Measurements from ENCODE around the gene EXOC3.
"Not testable (repeated sequence)": the region's sequence is repeated elsewhere in the genome, so short reads cannot be mapped to it uniquely, and the experiment has no call there.

Gene EXOC3

DNA sequence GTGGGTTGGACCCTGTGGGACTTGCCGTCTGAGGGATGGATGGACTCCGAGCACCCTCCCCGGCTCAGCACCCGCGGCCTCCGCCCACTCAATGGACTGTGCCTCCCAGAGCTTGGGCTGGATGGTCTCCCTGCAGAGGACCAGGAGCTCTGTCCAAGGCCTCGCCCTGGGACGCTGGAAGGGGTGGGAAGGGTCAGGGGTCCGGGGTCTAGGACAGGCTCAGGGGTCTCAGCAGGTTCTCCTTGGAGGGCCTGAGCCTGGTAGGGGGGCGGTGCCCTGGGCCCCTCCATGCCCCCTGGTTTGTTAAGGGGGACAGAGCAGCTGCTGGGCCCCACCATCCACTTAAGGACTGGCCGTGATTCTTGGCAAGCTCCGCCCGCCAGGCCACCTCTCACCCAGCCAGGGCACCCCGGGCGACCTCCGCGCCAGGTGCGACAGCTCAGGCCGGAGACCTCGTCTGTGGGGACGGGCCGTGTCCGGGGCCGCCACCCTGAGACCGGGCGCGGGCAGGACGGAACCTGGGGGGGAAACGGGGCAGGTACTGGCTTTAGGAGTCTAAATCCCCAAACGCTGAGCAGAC lies 29.2 kb downstream of the EXOC3 start:
- Histone ChIP-seq H3K4me3 (ENCODE audit: low read length) (peak overlapping the region; percentile 97), H3K4me2 (ENCODE audit: low read length) (peak overlapping the region; percentile 70), H3K4me1 (ENCODE audit: low read length) (peaks cover 16% of the 10 kb centered on the region), H3K27me3 (ENCODE audit: low read depth, low read length) (no peaks in the 10 kb centered on the region), H4K20me1 (ENCODE audit: insufficient read depth, low read length) (no peaks in the 10 kb centered on the region), H3K9me3 (ENCODE audit: insufficient read depth, low read length) (no peaks in the 10 kb centered on the region), H3K27ac (ENCODE audit: low read length) (peak overlapping the region; percentile 70), H3K79me2 (ENCODE audit: low read length) (peaks cover 25% of the 10 kb centered on the region), H3K36me3 (replicated peaks; ENCODE audit: low read depth, low read length) (peaks cover 6% of the 10 kb centered on the region), H3K9ac (ENCODE audit: low read length) (peak overlapping the region; percentile 98), H2AFZ (ENCODE audit: low read depth, low read length) (0 out of 2 replicates have a peak overlapping the region, but pooled peaks have one; percentile 60)
- TF ChIP-seq, protein P1, sequence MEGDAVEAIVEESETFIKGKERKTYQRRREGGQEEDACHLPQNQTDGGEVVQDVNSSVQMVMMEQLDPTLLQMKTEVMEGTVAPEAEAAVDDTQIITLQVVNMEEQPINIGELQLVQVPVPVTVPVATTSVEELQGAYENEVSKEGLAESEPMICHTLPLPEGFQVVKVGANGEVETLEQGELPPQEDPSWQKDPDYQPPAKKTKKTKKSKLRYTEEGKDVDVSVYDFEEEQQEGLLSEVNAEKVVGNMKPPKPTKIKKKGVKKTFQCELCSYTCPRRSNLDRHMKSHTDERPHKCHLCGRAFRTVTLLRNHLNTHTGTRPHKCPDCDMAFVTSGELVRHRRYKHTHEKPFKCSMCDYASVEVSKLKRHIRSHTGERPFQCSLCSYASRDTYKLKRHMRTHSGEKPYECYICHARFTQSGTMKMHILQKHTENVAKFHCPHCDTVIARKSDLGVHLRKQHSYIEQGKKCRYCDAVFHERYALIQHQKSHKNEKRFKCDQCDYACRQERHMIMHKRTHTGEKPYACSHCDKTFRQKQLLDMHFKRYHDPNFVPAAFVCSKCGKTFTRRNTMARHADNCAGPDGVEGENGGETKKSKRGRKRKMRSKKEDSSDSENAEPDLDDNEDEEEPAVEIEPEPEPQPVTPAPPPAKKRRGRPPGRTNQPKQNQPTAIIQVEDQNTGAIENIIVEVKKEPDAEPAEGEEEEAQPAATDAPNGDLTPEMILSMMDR (IDR thresholded peaks at IDR 0.05; ENCODE audit: low read depth, low read length): no peak
- TF ChIP-seq EZH2phosphoT487 (IDR thresholded peaks at IDR 0.05; ENCODE audit: low read depth): no peak

- Histone ChIP-seq H3K4me1 (ENCODE audit: low read length) (peaks cover 16% of the 10 kb centered on the region), H3K9ac (ENCODE audit: low read length) (peak overlapping the region; percentile 98), H4K20me1 (ENCODE audit: insufficient read depth, low read length) (no peaks in the 10 kb centered on the region), H3K36me3 (replicated peaks; ENCODE audit: low read depth, low read length) (peaks cover 6% of the 10 kb centered on the region), H3K27me3 (ENCODE audit: low read depth, low read length) (no peaks in the 10 kb centered on the region), H3K9me3 (ENCODE audit: insufficient read depth, low read length) (no peaks in the 10 kb centered on the region), H3K4me3 (ENCODE audit: low read length) (peak overlapping the region; percentile 97), H2AFZ (ENCODE audit: low read depth, low read length) (peak overlapping the region; percentile 60; the same call in 1 of the 2 replicates), H3K4me2 (ENCODE audit: low read length) (peak overlapping the region; percentile 91), H3K79me2 (ENCODE audit: low read length) (peaks cover 25% of the 10 kb centered on the region), H3K27ac (ENCODE audit: low read length) (peak overlapping the region; percentile 70)
- TF ChIP-seq, protein P1 (IDR thresholded peaks at IDR 0.05; ENCODE audit: low read depth, low read length): no peak
- no peak for TF ChIP-seq EZH2phosphoT487 (IDR thresholded peaks at IDR 0.05; ENCODE audit: low read depth)
Observed at GRCh38 chr5:472656-473550, 29.9 kb downstream of the EXOC3 start.

DNA sequence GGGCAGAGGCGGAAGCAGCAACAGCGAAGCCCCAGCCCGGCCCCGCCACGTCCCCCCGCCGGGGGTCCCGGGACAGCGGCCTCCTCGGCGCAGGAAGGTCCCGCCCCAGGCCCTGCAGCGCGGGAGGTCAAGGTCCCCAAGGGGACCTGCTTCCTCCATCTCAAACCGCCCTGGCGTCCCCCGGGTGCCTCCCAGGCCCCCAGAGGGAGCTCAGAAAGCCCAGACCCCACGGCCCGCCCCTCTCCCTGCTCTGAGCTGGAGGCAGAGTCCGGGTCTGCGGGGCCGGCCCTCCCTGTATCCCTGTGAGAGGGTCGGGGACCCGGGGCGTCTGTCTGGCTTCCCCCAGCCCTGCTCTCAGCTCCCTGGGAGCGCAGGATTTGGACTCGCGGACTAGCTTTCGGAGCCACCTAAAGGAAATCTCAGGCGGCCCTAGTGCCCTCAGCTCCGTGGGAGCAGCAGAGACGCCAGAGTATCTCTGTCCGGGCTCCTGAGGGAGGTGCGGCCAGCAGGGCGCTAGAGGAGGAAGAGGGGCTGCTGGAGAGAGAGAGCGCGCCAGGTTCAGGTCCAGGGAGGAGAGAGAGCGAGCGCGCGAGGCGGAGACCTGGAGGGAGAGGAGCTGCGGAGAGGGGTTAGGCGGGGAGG lies 30.7 kb downstream of the EXOC3 start:
- H3K9ac ChIP-seq (ENCODE audit: low read length): peak overlapping the region; percentile 86
- H3K4me2 ChIP-seq (ENCODE audit: low read length): peak overlapping the region; percentile 91
- peaks cover 25% of the 10 kb centered on the region for H3K79me2 ChIP-seq (ENCODE audit: low read length)
- no peak overlapping the region for H3K27ac ChIP-seq (ENCODE audit: low read length)
- no peaks in the 10 kb centered on the region for H3K27me3 ChIP-seq (ENCODE audit: low read depth, low read length)
- TF ChIP-seq, protein P1 (IDR thresholded peaks at IDR 0.05; ENCODE audit: low read depth, low read length): no peak
- no peak for TF ChIP-seq EZH2phosphoT487 (IDR thresholded peaks at IDR 0.05; ENCODE audit: low read depth)
- peaks cover 16% of the 10 kb centered on the region for H3K4me1 ChIP-seq (ENCODE audit: low read length)
- no peaks in the 10 kb centered on the region for H4K20me1 ChIP-seq (ENCODE audit: insufficient read depth, low read length)
- no peak overlapping the region for H2AFZ ChIP-seq (ENCODE audit: low read depth, low read length)
- H3K36me3 ChIP-seq (replicated peaks; ENCODE audit: low read depth, low read length): peaks cover 6% of the 10 kb centered on the region
- H3K4me3 ChIP-seq (ENCODE audit: low read length): peak overlapping the region; percentile 83
- H3K9me3 ChIP-seq (ENCODE audit: insufficient read depth, low read length): no peaks in the 10 kb centered on the region

- not testable (repeated sequence) for H3K27ac ChIP-seq (ENCODE audit: low read length); H4K20me1 ChIP-seq (ENCODE audit: insufficient read depth, low read length); H3K9ac ChIP-seq (ENCODE audit: low read length); H2AFZ ChIP-seq (ENCODE audit: low read depth, low read length); H3K27me3 ChIP-seq (ENCODE audit: low read depth, low read length); H3K36me3 ChIP-seq (replicated peaks; ENCODE audit: low read depth, low read length); H3K4me3 ChIP-seq (ENCODE audit: low read length); H3K9me3 ChIP-seq (ENCODE audit: insufficient read depth, low read length)
- Histone ChIP-seq H3K4me1 (ENCODE audit: low read length) (peaks cover 16% of the 10 kb centered on the region), H3K4me2 (ENCODE audit: low read length) (peak overlapping the region; percentile 91), H3K79me2 (ENCODE audit: low read length) (peaks cover 25% of the 10 kb centered on the region)
Observed at GRCh38 chr5:474232-474839, 31.4 kb downstream of the EXOC3 start.
